WERI-Rb-1 (cell line): ENCODE results near the gene ZBTB7C.

Experiments
- DNase-seq: peaks from one replicate; pipeline ENCODE4 v3.0.0-alpha.2; 2020
- H3K27ac ChIP-seq: fragments of 250-450 bp; sonication (Bioruptor Pico); 2 replicates; pipeline ENCODE4 v1.5.1; 2020; ENCODE audit warnings: mild to moderate bottlenecking, moderate library complexity
- H3K27me3 ChIP-seq: fragments of 250-450 bp; sonication (Bioruptor Pico); 2 replicates; pipeline ENCODE4 v1.5.1; 2021; ENCODE audit warnings: mild to moderate bottlenecking, low read depth, moderate library complexity; ENCODE audit not compliant: insufficient read depth, severe bottlenecking
- H3K36me3 ChIP-seq: fragments of 250-450 bp; sonication (Bioruptor Pico); 2 replicates; pipeline ENCODE4 v1.5.1; 2020; ENCODE audit warnings: mild to moderate bottlenecking, moderate library complexity
- H3K4me3 ChIP-seq: 2 replicates; pipeline ENCODE4 v1.5.1; 2011; ENCODE audit warnings: low read depth, mild to moderate bottlenecking, control low read depth, low read length
- H3K9me3 ChIP-seq: fragments of 250-450 bp; sonication (Bioruptor Pico); 2 replicates; pipeline ENCODE4 v1.5.1; 2021; ENCODE audit warnings: mild to moderate bottlenecking, moderate library complexity; ENCODE audit not compliant: severe bottlenecking
- CTCF ChIP-seq: IDR thresholded peaks from 2 replicates; pipeline ENCODE4 v1.5.1; 2011; ENCODE audit warnings: low read depth, mild to moderate bottlenecking, control low read depth, inconsistent platforms, low read length

The ZBTB7C gene

GRCh38 chr18:48051945-48052840 is 357.0 kb downstream of the ZBTB7C start:
- Histone ChIP-seq H3K27me3 (no peaks in the 10 kb centered on the region), H3K27ac (no peak overlapping the region), H3K4me3 (no peak overlapping the region), H3K36me3 (no peaks in the 10 kb centered on the region), H3K9me3 (peaks cover 4% of the 10 kb centered on the region)
- TF ChIP-seq CTCF: no peak
- DNase-seq: no peak

GRCh38 chr18:48050176-48050575 is 359.0 kb downstream of the ZBTB7C start:
- H3K9me3 ChIP-seq: peaks cover 4% of the 10 kb centered on the region
- no peak overlapping the region for H3K4me3 ChIP-seq
- no peaks in the 10 kb centered on the region for H3K36me3 ChIP-seq
- TF ChIP-seq CTCF: no peak
- no peaks in the 10 kb centered on the region for H3K27me3 ChIP-seq
- H3K27ac ChIP-seq: peak overlapping the region; percentile 78
- no peak for DNase-seq

- peaks cover 4% of the 10 kb centered on the region for H3K9me3 ChIP-seq
- no peaks in the 10 kb centered on the region for H3K36me3 ChIP-seq
- no peak overlapping the region for H3K4me3 ChIP-seq
- TF ChIP-seq CTCF: peak; percentile 41; the same call in 1 of the 2 replicates
- peak overlapping the region; percentile 78 for H3K27ac ChIP-seq
- no peaks in the 10 kb centered on the region for H3K27me3 ChIP-seq
- DNase-seq: peak; percentile 98
Measured at GRCh38 chr18:48049757-48050156, 359.4 kb downstream of the ZBTB7C start.

- H3K36me3 ChIP-seq: no peaks in the 10 kb centered on the region
- H3K27me3 ChIP-seq: no peaks in the 10 kb centered on the region
- H3K27ac ChIP-seq: peak overlapping the region; percentile 78
- H3K9me3 ChIP-seq: peaks cover 7% of the 10 kb centered on the region
- no peak overlapping the region for H3K4me3 ChIP-seq
- no peak for TF ChIP-seq CTCF
- DNase-seq: peak; percentile 91
Measured at GRCh38 chr18:48048251-48048650, 360.9 kb downstream of the ZBTB7C start.

- TF ChIP-seq CTCF: no peak
- no peaks in the 10 kb centered on the region for H3K36me3 ChIP-seq
Measured at GRCh38 chr18:48046843-48047242, 362.3 kb downstream of the ZBTB7C start.

More at GRCh38 chr18:48046843-48047242, 362.3 kb downstream of the ZBTB7C start:
- no peak overlapping the region for H3K4me3 ChIP-seq
- no peak overlapping the region for H3K27ac ChIP-seq
- no peak for DNase-seq
- no peaks in the 10 kb centered on the region for H3K27me3 ChIP-seq
- peaks cover 12% of the 10 kb centered on the region for H3K9me3 ChIP-seq
